HL-60 (cell line): ENCODE data around the gene PRRC2C.

Experiments
- DNase-seq, 2 experiments: peaks; one replicate each; pipeline ENCODE4 v3.0.0-alpha.2; 2010 to 2020; ENCODE audit warnings: low read depth in 1 of 2, low spot score in 1 of 2
- H3K27ac ChIP-seq: fragments of 250-450 bp; sonication (Bioruptor Pico); replicated peaks from 2 replicates; pipeline ENCODE4 v1.5.1; 2020; ENCODE audit warnings: mild to moderate bottlenecking, moderate library complexity
- H3K27me3 ChIP-seq: fragments of 250-450 bp; sonication (Bioruptor Pico); 2 replicates; pipeline ENCODE4 v1.5.1; 2021; ENCODE audit warnings: mild to moderate bottlenecking, moderate library complexity; ENCODE audit not compliant: insufficient read depth, poor library complexity, severe bottlenecking
- H3K4me3 ChIP-seq: replicated peaks from 2 replicates; pipeline ENCODE4 v1.5.1; 2011; ENCODE audit warnings: mild to moderate bottlenecking, control low read depth, low read length; ENCODE audit not compliant: insufficient read depth
- GABPA ChIP-seq: IDR thresholded peaks from 2 replicates; pipeline ENCODE4 v1.6.1; 2012; ENCODE audit warnings: low read depth
- POLR2AphosphoS5 ChIP-seq: IDR thresholded peaks from 2 replicates; pipeline ENCODE4 v1.6.1; 2012; ENCODE audit warnings: low read depth
- SPI1 ChIP-seq: IDR thresholded peaks from 2 replicates; pipeline ENCODE4 v1.6.1; 2012; ENCODE audit warnings: low read depth, mild to moderate bottlenecking, borderline replicate concordance
- TF ChIP-seq, protein P1 (sequence below): IDR thresholded peaks from 2 replicates; pipeline ENCODE4 v1.6.1; 2012; ENCODE audit warnings: low read depth; ENCODE audit not compliant: insufficient replicate concordance
- TF ChIP-seq, protein P2 (sequence below): IDR thresholded peaks from one replicate; pipeline ENCODE4 v1.5.1; 2011; ENCODE audit warnings: low read length, control low read depth, inconsistent platforms; ENCODE audit not compliant: insufficient read depth

Gene PRRC2C

DNA sequence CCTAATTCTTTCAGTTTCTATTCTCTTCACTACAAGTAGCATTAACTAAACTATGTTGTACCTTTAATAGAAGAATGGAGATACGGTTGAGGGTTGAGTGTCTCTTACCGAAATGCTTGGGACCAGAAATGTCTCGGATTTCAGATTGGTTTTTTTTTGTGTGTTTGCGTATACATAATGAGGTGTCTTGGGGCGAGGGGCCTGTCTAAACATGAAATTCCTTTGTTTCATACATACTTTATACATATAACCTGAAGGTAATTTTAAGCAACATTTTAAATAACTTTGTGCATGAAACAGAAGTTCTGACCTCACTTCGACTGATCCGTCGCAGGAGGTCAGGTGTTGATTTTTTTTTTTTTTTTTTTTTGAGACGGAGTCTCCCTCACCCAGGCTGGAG, 100.4 kb downstream of the PRRC2C start:
- Histone ChIP-seq H3K4me3 (no peak overlapping the region), H3K27ac (no peak overlapping the region), H3K27me3 (no peaks in the 10 kb centered on the region)
- DNase-seq: no peak
- TF ChIP-seq GABPA: no peak
- TF ChIP-seq SPI1: no peak
- TF ChIP-seq, protein P1, sequence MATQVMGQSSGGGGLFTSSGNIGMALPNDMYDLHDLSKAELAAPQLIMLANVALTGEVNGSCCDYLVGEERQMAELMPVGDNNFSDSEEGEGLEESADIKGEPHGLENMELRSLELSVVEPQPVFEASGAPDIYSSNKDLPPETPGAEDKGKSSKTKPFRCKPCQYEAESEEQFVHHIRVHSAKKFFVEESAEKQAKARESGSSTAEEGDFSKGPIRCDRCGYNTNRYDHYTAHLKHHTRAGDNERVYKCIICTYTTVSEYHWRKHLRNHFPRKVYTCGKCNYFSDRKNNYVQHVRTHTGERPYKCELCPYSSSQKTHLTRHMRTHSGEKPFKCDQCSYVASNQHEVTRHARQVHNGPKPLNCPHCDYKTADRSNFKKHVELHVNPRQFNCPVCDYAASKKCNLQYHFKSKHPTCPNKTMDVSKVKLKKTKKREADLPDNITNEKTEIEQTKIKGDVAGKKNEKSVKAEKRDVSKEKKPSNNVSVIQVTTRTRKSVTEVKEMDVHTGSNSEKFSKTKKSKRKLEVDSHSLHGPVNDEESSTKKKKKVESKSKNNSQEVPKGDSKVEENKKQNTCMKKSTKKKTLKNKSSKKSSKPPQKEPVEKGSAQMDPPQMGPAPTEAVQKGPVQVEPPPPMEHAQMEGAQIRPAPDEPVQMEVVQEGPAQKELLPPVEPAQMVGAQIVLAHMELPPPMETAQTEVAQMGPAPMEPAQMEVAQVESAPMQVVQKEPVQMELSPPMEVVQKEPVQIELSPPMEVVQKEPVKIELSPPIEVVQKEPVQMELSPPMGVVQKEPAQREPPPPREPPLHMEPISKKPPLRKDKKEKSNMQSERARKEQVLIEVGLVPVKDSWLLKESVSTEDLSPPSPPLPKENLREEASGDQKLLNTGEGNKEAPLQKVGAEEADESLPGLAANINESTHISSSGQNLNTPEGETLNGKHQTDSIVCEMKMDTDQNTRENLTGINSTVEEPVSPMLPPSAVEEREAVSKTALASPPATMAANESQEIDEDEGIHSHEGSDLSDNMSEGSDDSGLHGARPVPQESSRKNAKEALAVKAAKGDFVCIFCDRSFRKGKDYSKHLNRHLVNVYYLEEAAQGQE: no peak
- TF ChIP-seq, protein P2, sequence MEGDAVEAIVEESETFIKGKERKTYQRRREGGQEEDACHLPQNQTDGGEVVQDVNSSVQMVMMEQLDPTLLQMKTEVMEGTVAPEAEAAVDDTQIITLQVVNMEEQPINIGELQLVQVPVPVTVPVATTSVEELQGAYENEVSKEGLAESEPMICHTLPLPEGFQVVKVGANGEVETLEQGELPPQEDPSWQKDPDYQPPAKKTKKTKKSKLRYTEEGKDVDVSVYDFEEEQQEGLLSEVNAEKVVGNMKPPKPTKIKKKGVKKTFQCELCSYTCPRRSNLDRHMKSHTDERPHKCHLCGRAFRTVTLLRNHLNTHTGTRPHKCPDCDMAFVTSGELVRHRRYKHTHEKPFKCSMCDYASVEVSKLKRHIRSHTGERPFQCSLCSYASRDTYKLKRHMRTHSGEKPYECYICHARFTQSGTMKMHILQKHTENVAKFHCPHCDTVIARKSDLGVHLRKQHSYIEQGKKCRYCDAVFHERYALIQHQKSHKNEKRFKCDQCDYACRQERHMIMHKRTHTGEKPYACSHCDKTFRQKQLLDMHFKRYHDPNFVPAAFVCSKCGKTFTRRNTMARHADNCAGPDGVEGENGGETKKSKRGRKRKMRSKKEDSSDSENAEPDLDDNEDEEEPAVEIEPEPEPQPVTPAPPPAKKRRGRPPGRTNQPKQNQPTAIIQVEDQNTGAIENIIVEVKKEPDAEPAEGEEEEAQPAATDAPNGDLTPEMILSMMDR: no peak
- no peak for TF ChIP-seq POLR2AphosphoS5

DNA sequence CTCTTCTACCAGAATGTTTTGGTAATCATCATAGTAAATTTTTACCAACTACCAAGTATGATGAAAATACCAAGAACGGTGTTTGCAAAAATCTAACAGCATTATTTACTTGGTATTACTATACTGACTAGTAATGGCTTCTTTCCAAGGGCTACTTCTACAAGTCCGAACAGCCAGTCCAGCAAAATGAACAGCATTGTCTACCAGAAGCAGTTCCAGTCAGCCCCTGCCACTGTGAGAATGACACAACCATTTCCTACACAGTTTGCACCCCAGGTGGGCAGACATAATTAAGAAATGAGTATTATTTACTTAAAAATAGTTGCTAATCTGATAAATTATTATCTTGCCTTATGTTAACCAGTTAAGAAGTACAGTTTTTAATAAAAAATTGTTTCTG, 102.9 kb downstream of the PRRC2C start:
- Histone ChIP-seq H3K27me3 (no peaks in the 10 kb centered on the region), H3K4me3 (no peak overlapping the region), H3K27ac (no peak overlapping the region)
- DNase-seq: no peak
- no peak for TF ChIP-seq SPI1
- TF ChIP-seq POLR2AphosphoS5: no peak
- TF ChIP-seq, protein P1: no peak
- TF ChIP-seq GABPA: no peak
- TF ChIP-seq, protein P2: no peak

DNA sequence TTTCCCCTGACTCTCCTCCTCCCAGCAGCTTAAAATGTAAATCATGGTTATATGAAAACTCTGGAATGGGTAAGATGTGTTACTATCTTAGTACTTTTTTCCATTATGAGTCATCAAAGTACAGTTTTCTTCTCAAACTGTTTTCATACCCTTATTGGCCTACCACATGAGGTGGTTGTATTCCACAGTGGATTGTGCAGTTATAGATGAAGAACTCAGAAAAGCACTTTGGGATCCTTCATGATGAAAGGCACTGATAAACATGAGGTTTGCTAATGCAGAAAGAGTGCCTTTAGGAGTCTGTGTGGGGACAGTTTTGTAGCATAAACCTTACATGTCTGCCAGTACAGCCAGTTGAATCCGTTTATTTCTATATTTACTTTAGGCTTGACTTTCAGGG, 104.7 kb downstream of the PRRC2C start:
- Histone ChIP-seq H3K27ac (no peak overlapping the region), H3K27me3 (no peaks in the 10 kb centered on the region), H3K4me3 (no peak overlapping the region)
- no peak for DNase-seq
- TF ChIP-seq GABPA (no peak), POLR2AphosphoS5 (no peak), SPI1 (no peak)
- TF ChIP-seq, protein P1: no peak
- TF ChIP-seq, protein P2: no peak
